Stomach (tissue), 9 donors: Measurements from ENCODE around the gene PCDHA12. TPM values are rescaled to one million over a fixed set of nuclear protein-coding genes. Genes with fewer than 3 reads are reported as not detected.

ENCODE experiments used
- DNase-seq, 2 donors: peaks; one replicate each; pipeline versions ENCODE4 v3.0.0 to v3.0.0-alpha.2; 2013 to 2019
- H3K27ac ChIP-seq, 5 donors: fragments of 200-600 bp in 4 of 5; sonication (generic) in 4 of 5; one replicate each; pipeline ENCODE4 v1.5.1; 2013 to 2019; ENCODE audit warnings: mild to moderate bottlenecking in 1 of 5, moderate library complexity in 1 of 5
- H3K27me3 ChIP-seq, 3 donors: fragments of 200-600 bp; sonication (generic); one replicate each; pipeline ENCODE4 v1.5.1; 2017 to 2019; ENCODE audit warnings: mixed run types in 1 of 3
- H3K36me3 ChIP-seq, 4 donors: fragments of 200-600 bp; sonication (generic); 1 replicate in 3 of 4; 2 replicates in 1 of 4; pipeline ENCODE4 v1.5.1; 2016 to 2019
- H3K4me1 ChIP-seq, 4 donors: fragments of 200-600 bp; sonication (generic); one replicate each; pipeline ENCODE4 v1.5.1; 2016 to 2019
- H3K4me3 ChIP-seq, 4 donors: fragments of 200-600 bp; sonication (generic) in 3 of 4; one replicate each; pipeline ENCODE4 v1.5.1; 2016 to 2019; ENCODE audit warnings: mild to moderate bottlenecking in 1 of 4
- H3K9me3 ChIP-seq, 4 donors: fragments of 200-600 bp; sonication (generic); one replicate each; pipeline ENCODE4 v1.5.1; 2016 to 2019
- EP300 ChIP-seq: sonication (generic); formaldehyde crosslinking; IDR thresholded peaks from one replicate; pipeline ENCODE4 v1.6.1; 2017; ENCODE audit warnings: antibody characterized with exemption
- POLR2A ChIP-seq, 4 donors: fragments of 450-650 bp; IDR thresholded peaks; one replicate each; pipeline ENCODE4 v1.6.1; 2016; ENCODE audit warnings: antibody characterized with exemption in 4 of 4, control low read depth in 2 of 4, mild to moderate bottlenecking in 1 of 4, moderate library complexity in 1 of 4
- POLR2AphosphoS5 ChIP-seq, 3 donors: sonication (generic); formaldehyde crosslinking; IDR thresholded peaks; one replicate each; pipeline ENCODE4 v1.6.1; 2016; ENCODE audit warnings: antibody characterized with exemption in 3 of 3
- WGBS, 5 donors: extraction: QIAGEN DNeasy Blood & Tissue Kit in 3 of 5; methylation state at CpG; one replicate each; pipeline versions ENCODE4 v1.1.5 to v1.1.7; 2013 to 2018; 5-methylcytosine and 5-hydroxymethylcytosine counted together
- intact Hi-C: fragments of 100-400 bp; cut with DNase I; formaldehyde crosslinking; loops from one replicate; pipeline ENCODE4 v1.15.1; 2023; ENCODE audit warnings: low total_unique reads
- polyA plus RNA-seq, 3 donors: library from polyadenylated mRNA; stranded (reverse); fragments of 200-250 nt; gene quantifications; one replicate each; pipeline ENCODE4 v1.2.3, GENCODE V29; 2013
- total RNA-seq, 5 donors: library from RNA; depleted of rRNA; stranded (reverse); fragments of >200 nt; gene quantifications; one replicate each; pipeline versions ENCODE4 v1.1.0 to v1.2.3, GENCODE V29; 2014 to 2016
- TF ChIP-seq, protein P1 (sequence below), 7 experiments: fragments of 450-650 bp in 4 of 7; fragments of 200-600 bp in 3 of 7; sonication (generic) in 3 of 7; IDR thresholded peaks; one replicate each; pipeline ENCODE4 v1.5.1; 2016 to 2019; ENCODE audit warnings: antibody characterized with exemption in 7 of 7, control low read depth in 2 of 7, mild to moderate bottlenecking in 1 of 7
- donor health status: healthy with polysubstance abuse.
- donor health status: Bipolar disorder and iron deficiency.
- donor health status: healthy.

PCDHA12 gene
- total and polyA plus RNA-seq, 8 donors = 0.05 to 2.2 (median 0.55) TPM; not detected in 5

DNA sequence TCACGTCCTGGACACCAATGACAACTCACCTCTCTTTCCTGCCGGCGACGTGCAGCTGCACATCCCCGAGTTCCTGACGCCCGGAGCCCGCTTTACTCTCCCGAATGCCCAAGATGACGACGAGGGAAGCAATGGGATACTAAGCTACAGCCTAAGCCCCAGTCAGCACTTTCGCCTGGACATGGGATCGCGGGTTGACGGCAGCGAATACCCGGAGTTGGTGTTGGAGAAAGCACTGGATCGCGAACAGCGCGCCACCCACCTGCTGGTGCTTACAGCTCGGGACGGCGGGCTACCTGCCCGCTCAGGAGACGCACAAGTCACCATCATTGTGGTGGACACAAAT, 52.1 kb downstream of the PCDHA12 start:
- H3K27me3 ChIP-seq = peaks cover 0 to 56% (median 47%) of the 10 kb centered on the region in 3 donors
- intact Hi-C loops = no loop called here
- H3K4me1 ChIP-seq = peaks cover 7 to 22% (median 17%) of the 10 kb centered on the region in 4 donors
- 0 to 15% (median 12%) methylated on average over 4 to 26 of the region's 26 CpGs for WGBS, 5 donors
- H3K27ac ChIP-seq = peak overlapping the region in 2 of 5 donors; percentile 40 to 64
- H3K9me3 ChIP-seq = peaks cover 0 to 32% (median 4%) of the 10 kb centered on the region in 4 donors
- DNase-seq = no peak
- H3K4me3 ChIP-seq = peak overlapping the region; percentile 48 to 59 (median 54)
- TF ChIP-seq POLR2A (IDR thresholded peaks at IDR 0.05) (no peak), POLR2AphosphoS5 (IDR thresholded peaks at IDR 0.05) (no peak), EP300 (no peak)
- TF ChIP-seq, protein P1, sequence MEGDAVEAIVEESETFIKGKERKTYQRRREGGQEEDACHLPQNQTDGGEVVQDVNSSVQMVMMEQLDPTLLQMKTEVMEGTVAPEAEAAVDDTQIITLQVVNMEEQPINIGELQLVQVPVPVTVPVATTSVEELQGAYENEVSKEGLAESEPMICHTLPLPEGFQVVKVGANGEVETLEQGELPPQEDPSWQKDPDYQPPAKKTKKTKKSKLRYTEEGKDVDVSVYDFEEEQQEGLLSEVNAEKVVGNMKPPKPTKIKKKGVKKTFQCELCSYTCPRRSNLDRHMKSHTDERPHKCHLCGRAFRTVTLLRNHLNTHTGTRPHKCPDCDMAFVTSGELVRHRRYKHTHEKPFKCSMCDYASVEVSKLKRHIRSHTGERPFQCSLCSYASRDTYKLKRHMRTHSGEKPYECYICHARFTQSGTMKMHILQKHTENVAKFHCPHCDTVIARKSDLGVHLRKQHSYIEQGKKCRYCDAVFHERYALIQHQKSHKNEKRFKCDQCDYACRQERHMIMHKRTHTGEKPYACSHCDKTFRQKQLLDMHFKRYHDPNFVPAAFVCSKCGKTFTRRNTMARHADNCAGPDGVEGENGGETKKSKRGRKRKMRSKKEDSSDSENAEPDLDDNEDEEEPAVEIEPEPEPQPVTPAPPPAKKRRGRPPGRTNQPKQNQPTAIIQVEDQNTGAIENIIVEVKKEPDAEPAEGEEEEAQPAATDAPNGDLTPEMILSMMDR (IDR thresholded peaks at IDR 0.05) = no peak
- no peaks in the 10 kb centered on the region for H3K36me3 ChIP-seq

Other genes starting within 250 kb of the PCDHA12 start
- gene CD14, start 242.1 kb upstream of the PCDHA12 start, total RNA-seq = 10 to 100 TPM in 4 of 5 donors, 1 to 10 TPM in 1; 8.5 to 99.8 (median 23.9) TPM
- 10 to 100 TPM; 17.0 to 45.6 (median 35.0) TPM for gene CD14, start 242.1 kb upstream of the PCDHA12 start, polyA plus RNA-seq
- gene TMCO6, start 235.9 kb upstream of the PCDHA12 start, total RNA-seq = 10 to 100 TPM in 2 of 5 donors, 1 to 10 TPM in 3; 4.0 to 40.8 (median 7.0) TPM
- gene TMCO6, start 235.9 kb upstream of the PCDHA12 start, polyA plus RNA-seq = 10 to 100 TPM in 1 of 3 donors, 1 to 10 TPM in 2; 6.8 to 15.5 (median 7.9) TPM
- gene NDUFA2, start 227.7 kb upstream of the PCDHA12 start, total RNA-seq = 100 to 1,000 TPM in 1 of 5 donors, 10 to 100 TPM in 4; 28.6 to 171 (median 42.3) TPM
- 100 to 1,000 TPM; 266 to 271 (median 271) TPM for gene NDUFA2, start 227.7 kb upstream of the PCDHA12 start, polyA plus RNA-seq
- gene IK, start 227.5 kb upstream of the PCDHA12 start, total RNA-seq = 100 to 1,000 TPM in 1 of 5 donors, 10 to 100 TPM in 4; 69.4 to 155 (median 73.3) TPM
- 10 to 100 TPM; 53.1 to 68.7 (median 61.4) TPM for gene IK, start 227.5 kb upstream of the PCDHA12 start, polyA plus RNA-seq
- 10 to 100 TPM; 20.7 to 51.0 (median 31.0) TPM for gene WDR55, start 210.4 kb upstream of the PCDHA12 start, total RNA-seq
- gene WDR55, start 210.4 kb upstream of the PCDHA12 start, polyA plus RNA-seq = 10 to 100 TPM; 13.8 to 19.6 (median 17.8) TPM
- 1 to 10 TPM in 2 of 5 donors, not detected in 3; 1.4 to 6.4 TPM for gene DND1, start 201.7 kb upstream of the PCDHA12 start, total RNA-seq
- 1 to 10 TPM in 1 of 3 donors, under 1 TPM in 1, not detected in 1; 0.50 to 1.5 TPM for gene DND1, start 201.7 kb upstream of the PCDHA12 start, polyA plus RNA-seq
- 100 to 1,000 TPM in 1 of 5 donors, 10 to 100 TPM in 4; 22.9 to 117 (median 50.3) TPM for gene HARS1, start 183.9 kb upstream of the PCDHA12 start, total RNA-seq
- gene HARS1, start 183.9 kb upstream of the PCDHA12 start, polyA plus RNA-seq = 10 to 100 TPM; 46.1 to 53.4 (median 51.3) TPM
- gene HARS2, start 183.9 kb upstream of the PCDHA12 start, total RNA-seq = 100 to 1,000 TPM in 1 of 5 donors, 10 to 100 TPM in 4; 37.5 to 155 (median 58.5) TPM
- gene HARS2, start 183.9 kb upstream of the PCDHA12 start, polyA plus RNA-seq = 10 to 100 TPM; 13.1 to 17.9 (median 17.4) TPM
- 100 to 1,000 TPM in 1 of 5 donors, 10 to 100 TPM in 4; 30.7 to 143 (median 44.8) TPM for gene ZMAT2, start 174.9 kb upstream of the PCDHA12 start, total RNA-seq
- 10 to 100 TPM; 48.9 to 90.6 (median 58.2) TPM for gene ZMAT2, start 174.9 kb upstream of the PCDHA12 start, polyA plus RNA-seq
- under 1 TPM in 1 of 5 donors, not detected in 4; 0.37 TPM for gene PCDHA1, start 89.2 kb upstream of the PCDHA12 start, total RNA-seq
- gene PCDHA1, start 89.2 kb upstream of the PCDHA12 start, polyA plus RNA-seq = not detected
- gene PCDHA2, start 80.5 kb upstream of the PCDHA12 start, total RNA-seq = 1 to 10 TPM in 1 of 5 donors, under 1 TPM in 1, not detected in 3; 0.55 to 1.7 TPM
- gene PCDHA2, start 80.5 kb upstream of the PCDHA12 start, polyA plus RNA-seq = not detected
- gene PCDHA3, start 74.3 kb upstream of the PCDHA12 start, total RNA-seq = 1 to 10 TPM in 1 of 5 donors, under 1 TPM in 2, not detected in 2; under 0.01 to 1.2 (median 0.55) TPM
- gene PCDHA3, start 74.3 kb upstream of the PCDHA12 start, polyA plus RNA-seq = under 1 TPM in 2 of 3 donors, not detected in 1; 0.06 to 0.08 TPM
- gene PCDHA4, start 68.2 kb upstream of the PCDHA12 start, total RNA-seq = 1 to 10 TPM in 4 of 5 donors, not detected in 1; 1.0 to 2.6 (median 1.5) TPM
- gene PCDHA4, start 68.2 kb upstream of the PCDHA12 start, polyA plus RNA-seq = under 1 TPM in 2 of 3 donors, not detected in 1; 0.08 to 0.25 TPM
- 10 to 100 TPM in 1 of 5 donors, not detected in 4; 21.9 TPM for gene PCDHA5, start 53.7 kb upstream of the PCDHA12 start, total RNA-seq
- gene PCDHA5, start 53.7 kb upstream of the PCDHA12 start, polyA plus RNA-seq = under 1 TPM in 2 of 3 donors, not detected in 1; 0.12 to 0.13 TPM
- gene PCDHA6, start 47.3 kb upstream of the PCDHA12 start, total RNA-seq = 1 to 10 TPM in 1 of 5 donors, under 1 TPM in 2, not detected in 2; 0.14 to 1.2 (median 0.18) TPM
- gene PCDHA6, start 47.3 kb upstream of the PCDHA12 start, polyA plus RNA-seq = under 1 TPM in 2 of 3 donors, not detected in 1; 0.06 to 0.31 TPM
- 1 to 10 TPM in 1 of 5 donors, under 1 TPM in 1, not detected in 3; 0.92 to 1.4 TPM for gene PCDHA7, start 41.0 kb upstream of the PCDHA12 start, total RNA-seq
- gene PCDHA7, start 41.0 kb upstream of the PCDHA12 start, polyA plus RNA-seq = under 1 TPM in 1 of 3 donors, not detected in 2; 0.18 TPM
- under 1 TPM in 2 of 5 donors, not detected in 3; 0.18 to 0.29 TPM for gene PCDHA8, start 34.1 kb upstream of the PCDHA12 start, total RNA-seq
- not detected for gene PCDHA8, start 34.1 kb upstream of the PCDHA12 start, polyA plus RNA-seq
- 1 to 10 TPM in 1 of 5 donors, under 1 TPM in 2, not detected in 2; 0.45 to 3.3 (median 0.73) TPM for gene PCDHA9, start 26.9 kb upstream of the PCDHA12 start, total RNA-seq
- gene PCDHA9, start 26.9 kb upstream of the PCDHA12 start, polyA plus RNA-seq = under 1 TPM in 1 of 3 donors, not detected in 2; 0.03 TPM
- gene PCDHA10, start 19.4 kb upstream of the PCDHA12 start, total RNA-seq = 10 to 100 TPM in 2 of 5 donors, 1 to 10 TPM in 1, under 1 TPM in 2; under 0.01 to 26.3 (median 2.0) TPM
- under 1 TPM in 2 of 3 donors, not detected in 1; 0.03 to 0.12 TPM for gene PCDHA10, start 19.4 kb upstream of the PCDHA12 start, polyA plus RNA-seq
- gene PCDHA11, start 6.4 kb upstream of the PCDHA12 start, total RNA-seq = 1 to 10 TPM in 1 of 5 donors, under 1 TPM in 1, not detected in 3; 0.45 to 1.1 TPM
- under 1 TPM in 2 of 3 donors, not detected in 1; 0.03 to 0.19 TPM for gene PCDHA11, start 6.4 kb upstream of the PCDHA12 start, polyA plus RNA-seq
- 1 to 10 TPM in 2 of 5 donors, under 1 TPM in 2, not detected in 1; 0.14 to 4.3 (median 1.2) TPM for gene PCDHA13, start 6.8 kb downstream of the PCDHA12 start, total RNA-seq
- under 1 TPM in 1 of 3 donors, not detected in 2; 0.61 TPM for gene PCDHA13, start 6.8 kb downstream of the PCDHA12 start, polyA plus RNA-seq
- gene PCDHAC1, start 51.0 kb downstream of the PCDHA12 start, total RNA-seq = under 1 TPM in 1 of 5 donors, not detected in 4; 0.55 TPM
- gene PCDHAC1, start 51.0 kb downstream of the PCDHA12 start, polyA plus RNA-seq = under 1 TPM in 2 of 3 donors, not detected in 1; 0.03 to 0.15 TPM
- 1 to 10 TPM in 2 of 5 donors, under 1 TPM in 1, not detected in 2; 0.58 to 4.2 (median 2.6) TPM for gene PCDHAC2, start 91.2 kb downstream of the PCDHA12 start, total RNA-seq
- gene PCDHAC2, start 91.2 kb downstream of the PCDHA12 start, polyA plus RNA-seq = under 1 TPM in 2 of 3 donors, not detected in 1; 0.05 to 0.19 TPM
- under 1 TPM in 2 of 5 donors, not detected in 3; under 0.01 to 0.37 TPM for gene PCDHB1, start 176.1 kb downstream of the PCDHA12 start, total RNA-seq
- gene PCDHB1, start 176.1 kb downstream of the PCDHA12 start, polyA plus RNA-seq = under 1 TPM in 1 of 3 donors, not detected in 2; 0.03 TPM
- 1 to 10 TPM in 1 of 5 donors, under 1 TPM in 1, not detected in 3; 0.43 to 3.3 TPM for gene PCDHB2, start 219.3 kb downstream of the PCDHA12 start, total RNA-seq
- 1 to 10 TPM in 1 of 3 donors, under 1 TPM in 2; 0.53 to 1.3 (median 0.61) TPM for gene PCDHB2, start 219.3 kb downstream of the PCDHA12 start, polyA plus RNA-seq
- 1 to 10 TPM in 1 of 5 donors, not detected in 4; 3.7 TPM for gene PCDHB3, start 225.2 kb downstream of the PCDHA12 start, total RNA-seq
- gene PCDHB3, start 225.2 kb downstream of the PCDHA12 start, polyA plus RNA-seq = under 1 TPM; 0.15 to 0.46 (median 0.31) TPM
- gene PCDHB4, start 246.5 kb downstream of the PCDHA12 start, total RNA-seq = 10 to 100 TPM in 1 of 5 donors, 1 to 10 TPM in 1, under 1 TPM in 2, not detected in 1; 0.45 to 15.9 (median 1.7) TPM
- gene PCDHB4, start 246.5 kb downstream of the PCDHA12 start, polyA plus RNA-seq = under 1 TPM; 0.15 to 0.38 (median 0.37) TPM